HepG2 (cell line): ENCODE measurements around the gene CELSR3. TPM values are rescaled to one million over a fixed set of nuclear protein-coding genes. Genes with fewer than 3 reads are reported as not detected.
A peak's percentile ranks its signal among the peaks of the same experiment; 100 is the strongest.

Experiments used
- ARID2 ChIP-seq: sonication (generic); formaldehyde crosslinking; IDR thresholded peaks from 2 replicates; pipeline ENCODE4 v1.8.1; 2022; ENCODE audit warnings: mild to moderate bottlenecking, missing genetic modification reagents, borderline replicate concordance
- ATF6 ChIP-seq: sonication (generic); formaldehyde crosslinking; conservative IDR thresholded peaks from 2 replicates; pipeline ENCODE4 v1.4.0; 2020; ENCODE audit warnings: missing genetic modification reagents
- CHD2 ChIP-seq: IDR thresholded peaks from 2 replicates; pipeline ENCODE4 v1.6.1; 2011; ENCODE audit warnings: low read depth, low read length, improper control_type of control experiment
- CHD4 ChIP-seq: fragments of 200-600 bp; sonication (generic); IDR thresholded peaks from 2 replicates; pipeline ENCODE4 v1.7.0; 2017; ENCODE audit warnings: mild to moderate bottlenecking, low read length, borderline replicate concordance
- DNMT3B ChIP-seq: conservative IDR thresholded peaks from 2 replicates; pipeline ENCODE4 v1.6.1; 2016; ENCODE audit warnings: missing biosample characterization, control low read depth
- EHMT2 ChIP-seq: fragments of 200-600 bp; sonication (generic); IDR thresholded peaks from 2 replicates; pipeline ENCODE4 v1.7.0; 2017; ENCODE audit warnings: antibody characterized with exemption, low read depth, low read length, borderline replicate concordance
- EZH2 ChIP-seq: conservative IDR thresholded peaks from 2 replicates; pipeline ENCODE4 v1.6.1; 2012; ENCODE audit warnings: mild to moderate bottlenecking, low read depth, low read length, moderate library complexity
- FOXC1 ChIP-seq: sonication (generic); formaldehyde crosslinking; IDR thresholded peaks from 2 replicates; pipeline ENCODE4 v1.8.0; 2022; ENCODE audit warnings: mild to moderate bottlenecking, missing genetic modification reagents, borderline replicate concordance
- HDAC2 ChIP-seq: sonication (generic); formaldehyde crosslinking; IDR thresholded peaks from 2 replicates; pipeline ENCODE4 v1.4.0; 2020; ENCODE audit warnings: missing genetic modification reagents
- MBD4 ChIP-seq: IDR thresholded peaks from 2 replicates; pipeline ENCODE4 v1.6.1; 2012; ENCODE audit warnings: low read length, inconsistent platforms, borderline replicate concordance
- PRDM15 ChIP-seq: sonication (generic); formaldehyde crosslinking; IDR thresholded peaks from 2 replicates; pipeline ENCODE4 v1.4.0; 2020; ENCODE audit warnings: missing genetic modification reagents
- SP5 ChIP-seq: IDR thresholded peaks from 2 replicates; pipeline ENCODE4 v1.6.1; 2016; ENCODE audit warnings: low read depth, borderline replicate concordance
- SPEN ChIP-seq: sonication (generic); formaldehyde crosslinking; IDR thresholded peaks from 2 replicates; pipeline ENCODE4 v1.5.1; 2020; ENCODE audit warnings: low read depth, mild to moderate bottlenecking, missing genetic modification reagents
- STAT5B ChIP-seq: sonication (generic); formaldehyde crosslinking; IDR thresholded peaks from 2 replicates; pipeline ENCODE4 v1.4.0; 2020; ENCODE audit warnings: missing genetic modification reagents
- ZBTB37 ChIP-seq: sonication (generic); formaldehyde crosslinking; IDR thresholded peaks from 2 replicates; pipeline ENCODE4 v1.4.0; 2020; ENCODE audit warnings: mild to moderate bottlenecking, missing genetic modification reagents
- ZBTB44 ChIP-seq: sonication (generic); formaldehyde crosslinking; IDR thresholded peaks from 2 replicates; pipeline ENCODE4 v1.4.0; 2020; ENCODE audit warnings: missing genetic modification reagents
- ZFP36L1 ChIP-seq: sonication (generic); formaldehyde crosslinking; IDR thresholded peaks from 2 replicates; pipeline ENCODE4 v1.8.0; 2022; ENCODE audit warnings: mild to moderate bottlenecking, missing genetic modification reagents, moderate library complexity
- ZKSCAN5 ChIP-seq: sonication (generic); formaldehyde crosslinking; IDR thresholded peaks from 2 replicates; pipeline ENCODE4 v1.5.1; 2020; ENCODE audit warnings: mild to moderate bottlenecking, missing genetic modification reagents
- ZNF335 ChIP-seq: sonication (generic); formaldehyde crosslinking; IDR thresholded peaks from 2 replicates; pipeline ENCODE4 v1.4.0; 2020; ENCODE audit warnings: missing genetic modification reagents
- ZNF577 ChIP-seq: sonication (generic); formaldehyde crosslinking; IDR thresholded peaks from 2 replicates; pipeline ENCODE4 v1.4.0; 2020; ENCODE audit warnings: mild to moderate bottlenecking, low read depth, missing genetic modification reagents, borderline replicate concordance
- ZNF788 ChIP-seq: sonication (generic); formaldehyde crosslinking; IDR thresholded peaks from 2 replicates; pipeline ENCODE4 v1.5.0; 2020; ENCODE audit warnings: mild to moderate bottlenecking, missing genetic modification reagents, borderline replicate concordance
- polyA plus RNA-seq, 8 experiments: library from polyadenylated mRNA; depleted of rRNA in 3 of 8; stranded (reverse) in 7 of 8; unstranded in 1 of 8; fragments of >200 nt; fragmentation: Illumina TruSeq in 4 of 8; extraction: Trizol in 4 of 8; gene quantifications; 2 replicates each; pipeline versions ENCODE4 v1.2.1 to v1.2.3, GENCODE V29; 2011 to 2016; ENCODE audit warnings: low read depth in 4 of 8, missing spikeins in 1 of 8, mixed read lengths in 1 of 8; ENCODE audit not compliant: insufficient read depth in 1 of 8
- total RNA-seq, 5 experiments: library from RNA; depleted of rRNA; stranded (reverse); fragments of >200 nt; fragmentation: Illumina TruSeq; extraction: Trizol; gene quantifications; 2 replicates each; pipeline ENCODE4 v1.2.3, GENCODE V29; 2016; ENCODE audit warnings: low read depth in 1 of 5

CELSR3 gene
- total and polyA plus RNA-seq, 2 of the 13 experiments (the other 11 are each of a cell fraction or from before 2014, with no cell fraction given): 5.4 to 6.7 TPM

GRCh38 chr3:48663489-48664312 lies 1.0 kb upstream of the CELSR3 start (continued):
- no peak for TF ChIP-seq STAT5B (CRISPR knock-in tag)
- no peak for TF ChIP-seq ZBTB44
- TF ChIP-seq ZNF335: peak; percentile 79; the same call in 1 of the 2 replicates
- TF ChIP-seq DNMT3B (CRISPR knock-in tag): no peak
- peak; percentile 79 for TF ChIP-seq ZNF788
- TF ChIP-seq ZKSCAN5: no peak
- 0 out of 2 replicates have a peak, but pooled peaks have one; percentile 60 for TF ChIP-seq ZFP36L1 (CRISPR knock-in tag)
- no peak for TF ChIP-seq ZBTB37 (CRISPR knock-in tag)
- peak; percentile 55 for TF ChIP-seq SP5
- TF ChIP-seq PRDM15 (CRISPR knock-in tag): no peak; the same call in 1 of the 2 replicates
- no peak for TF ChIP-seq ATF6 (CRISPR knock-in tag)
- TF ChIP-seq MBD4: no peak
- TF ChIP-seq CHD2: 0 out of 2 replicates have a peak, but pooled peaks have one; percentile 18
- TF ChIP-seq ZNF577: no peak
- TF ChIP-seq FOXC1 (CRISPR knock-in tag): peak; percentile 91; the same call in 1 of the 2 replicates
- peak; percentile 47; the same call in 1 of the 2 replicates for TF ChIP-seq HDAC2 (CRISPR knock-in tag)
- TF ChIP-seq EHMT2: peak; percentile 48; the same call in 1 of the 2 replicates
- TF ChIP-seq CHD4: peak; percentile 39; the same call in 1 of the 2 replicates
- peak; percentile 87 for TF ChIP-seq SPEN (CRISPR knock-in tag)
- no peak for TF ChIP-seq EZH2
- TF ChIP-seq ARID2: no peak
